SK-N-SH (cell line): ENCODE results near the gene PEX11G. TPM values are rescaled to one million over a fixed set of nuclear protein-coding genes. Genes with fewer than 3 reads are reported as not detected.

Experiments used
- CTCF ChIA-PET: fragments of 300-600, 350-600 bp; formaldehyde crosslinking; extraction: SDS; loops from one replicate; lab custom pipeline; 2021; lab: Yijun Ruan, JAX
- POLR2A ChIA-PET: fragments of 350-600 bp; sonication (Branson Sonifier 250); formaldehyde crosslinking; extraction: SDS; loops from one replicate; lab custom pipeline; 2020; ENCODE audit warnings: antibody characterized with exemption, inconsistent platforms; lab: Yijun Ruan, JAX
- DNase-seq: peaks from one replicate; pipeline ENCODE4 v3.0.0; 2012
- H2AFZ ChIP-seq: fragments of 200-600 bp; sonication (generic); 2 replicates; pipeline ENCODE4 v1.8.1; 2016; ENCODE audit warnings: antibody characterized with exemption, mild to moderate bottlenecking, low read depth
- H3F3A ChIP-seq: fragments of 200-600 bp; sonication (generic); replicated peaks from 2 replicates; pipeline ENCODE3; 2016; ENCODE audit warnings: antibody characterized with exemption, mild to moderate bottlenecking; ENCODE audit not compliant: insufficient read depth
- H3K27ac ChIP-seq, 2 experiments: fragments of 200-500 bp in 1 of 2; fragments of 200-600 bp in 1 of 2; sonication (Bioruptor generic) in 1 of 2; sonication (generic), shearing (Covaris generic) in 1 of 2; 2 replicates each; pipeline versions ENCODE4 v1.5.1 to v1.6.1; 2014 to 2016; ENCODE audit warnings: low read depth in 2 of 2, inconsistent platforms in 1 of 2, low read length in 1 of 2, mild to moderate bottlenecking in 1 of 2, mixed read lengths in 1 of 2
- H3K27me3 ChIP-seq: fragments of 200-600 bp; sonication (generic), shearing (Covaris generic); 2 replicates; pipeline ENCODE4 v1.6.1; 2016; ENCODE audit warnings: mixed run types; ENCODE audit not compliant: insufficient read depth
- H3K36me3 ChIP-seq, 2 experiments: fragments of 200-500 bp in 1 of 2; fragments of 200-600 bp in 1 of 2; sonication (Bioruptor generic) in 1 of 2; sonication (generic) in 1 of 2; replicated peaks in 1 of 2; 2 replicates each; pipeline versions ENCODE3 to v1.5.1; 2014 to 2016; ENCODE audit warnings: low read length in 1 of 2, mild to moderate bottlenecking in 1 of 2; ENCODE audit not compliant: insufficient read depth in 2 of 2, control insufficient read depth in 1 of 2
- H3K4me1 ChIP-seq, 2 experiments: fragments of 200-500 bp in 1 of 2; fragments of 200-600 bp in 1 of 2; sonication (Bioruptor generic) in 1 of 2; sonication (generic), shearing (Covaris generic) in 1 of 2; 2 replicates each; pipeline versions ENCODE4 v1.5.1 to v1.6.1; 2014 to 2016; ENCODE audit warnings: low read depth in 1 of 2, low read length in 1 of 2, mixed run types in 1 of 2; ENCODE audit not compliant: insufficient read depth in 2 of 2, control insufficient read depth in 1 of 2
- H3K4me2 ChIP-seq: fragments of 200-600 bp; sonication (generic), shearing (Covaris generic); 2 replicates; pipeline ENCODE4 v1.6.1; 2017; ENCODE audit warnings: mixed run types
- H3K4me3 ChIP-seq, 2 experiments: fragments of 200-500 bp in 1 of 2; fragments of 200-600 bp in 1 of 2; sonication (Bioruptor generic) in 1 of 2; sonication (generic), shearing (Covaris generic) in 1 of 2; 2 replicates each; pipeline versions ENCODE4 v1.5.1 to v1.8.1; 2014 to 2016; ENCODE audit warnings: low read depth in 2 of 2, inconsistent platforms in 1 of 2, low read length in 1 of 2, mild to moderate bottlenecking in 1 of 2, mixed read lengths in 1 of 2, moderate library complexity in 1 of 2
- H3K79me2 ChIP-seq: fragments of 200-600 bp; sonication (generic); 2 replicates; pipeline ENCODE4 v1.8.1; 2017; ENCODE audit warnings: mild to moderate bottlenecking; ENCODE audit not compliant: insufficient read depth
- H3K9ac ChIP-seq: fragments of 200-600 bp; sonication (generic); 2 replicates; pipeline ENCODE4 v1.6.1; 2017; ENCODE audit warnings: mixed run types
- H3K9me2 ChIP-seq: fragments of 200-600 bp; sonication (generic); 2 replicates; pipeline ENCODE4 v1.6.1; 2017; ENCODE audit warnings: mixed run types
- H3K9me3 ChIP-seq: fragments of 200-600 bp; sonication (generic); 2 replicates; pipeline ENCODE4 v1.6.1; 2017; ENCODE audit warnings: mixed run types, mild to moderate bottlenecking, moderate library complexity
- H4K20me1 ChIP-seq: fragments of 200-600 bp; sonication (generic); 2 replicates; pipeline ENCODE4 v1.6.1; 2017; ENCODE audit warnings: mild to moderate bottlenecking, mixed run types; ENCODE audit not compliant: insufficient read depth
- ELF1 ChIP-seq: IDR thresholded peaks from 2 replicates; pipeline ENCODE4 v1.4.0; 2012
- EP300 ChIP-seq, 2 experiments: IDR thresholded peaks; 2 replicates each; pipeline versions ENCODE4 v1.4.0 to v1.6.1; 2012; ENCODE audit warnings: borderline replicate concordance in 1 of 2, low read depth in 1 of 2, low read length in 1 of 2
- FOXM1 ChIP-seq: IDR thresholded peaks from 2 replicates; pipeline ENCODE4 v1.4.0; 2012; ENCODE audit warnings: low read depth, mild to moderate bottlenecking
- MXI1 ChIP-seq: IDR thresholded peaks from 2 replicates; pipeline ENCODE4 v1.6.1; 2012; ENCODE audit warnings: mild to moderate bottlenecking, low read depth, low read length, improper control_type of control experiment
- RXRA ChIP-seq: IDR thresholded peaks from 2 replicates; pipeline ENCODE4 v1.4.0; 2012; ENCODE audit warnings: low read depth, mild to moderate bottlenecking, borderline replicate concordance
- TCF12 ChIP-seq: IDR thresholded peaks from 2 replicates; pipeline ENCODE4 v1.4.0; 2012
- WGBS: methylation state at CpG from one replicate; pipeline ENCODE4 v1.1.6; 2017; ENCODE audit warnings: low lambda C conversion rate; 5-methylcytosine and 5-hydroxymethylcytosine counted together
- polyA plus RNA-seq, 3 experiments: library from polyadenylated mRNA; depleted of rRNA; stranded (reverse); fragments of >200 nt; gene quantifications; 2 replicates each; pipeline ENCODE4 v1.2.3, GENCODE V29; 2012
- TF ChIP-seq, protein P1 (sequence below): IDR thresholded peaks from 2 replicates; pipeline ENCODE4 v1.6.1; 2012; ENCODE audit warnings: mild to moderate bottlenecking, low read depth, low read length, moderate library complexity
- TF ChIP-seq, protein P2 (sequence below): fragments of 200-600 bp; sonication (generic); IDR thresholded peaks from 2 replicates; pipeline ENCODE4 v1.6.1; 2017; ENCODE audit warnings: antibody characterized with exemption, mild to moderate bottlenecking, moderate library complexity
- TF ChIP-seq, protein P3 (sequence below): IDR thresholded peaks from 2 replicates; pipeline ENCODE4 v1.4.0; 2012; ENCODE audit warnings: low read depth, borderline replicate concordance

PEX11G gene
- polyA plus RNA-seq, 1 of the 3 experiments (the other 2 are of a cell fraction): 6.1 TPM

DNA sequence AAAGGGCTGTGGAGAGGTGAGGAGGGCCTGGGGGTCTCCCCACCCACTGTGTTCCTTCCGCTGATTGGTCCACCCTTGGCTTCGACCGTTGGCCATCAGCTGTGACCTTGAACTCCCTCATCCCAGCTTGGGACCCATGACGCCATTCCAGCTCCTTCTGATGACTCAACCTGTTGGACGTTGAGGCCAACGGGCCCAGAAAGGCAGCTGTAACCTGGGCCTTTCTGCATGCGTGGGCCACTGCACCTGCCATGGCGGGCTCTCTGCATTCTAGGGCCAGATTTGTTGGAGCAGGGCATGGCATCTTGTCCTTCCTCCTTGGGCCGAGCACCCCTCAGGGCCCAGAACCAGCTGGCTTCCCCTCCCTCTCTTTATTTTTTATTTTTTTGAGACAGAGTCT is 30.2 kb downstream of the PEX11G start:
- no peaks in the 10 kb centered on the region for H3K9me3 ChIP-seq
- POLR2A ChIA-PET: no interaction called here
- CTCF ChIA-PET: interaction anchor here (1.8 kb wide), 1 partner anchor 222 kb away, joined by 5 read pairs; the partner anchor contains the start of gene TRAPPC5

DNA sequence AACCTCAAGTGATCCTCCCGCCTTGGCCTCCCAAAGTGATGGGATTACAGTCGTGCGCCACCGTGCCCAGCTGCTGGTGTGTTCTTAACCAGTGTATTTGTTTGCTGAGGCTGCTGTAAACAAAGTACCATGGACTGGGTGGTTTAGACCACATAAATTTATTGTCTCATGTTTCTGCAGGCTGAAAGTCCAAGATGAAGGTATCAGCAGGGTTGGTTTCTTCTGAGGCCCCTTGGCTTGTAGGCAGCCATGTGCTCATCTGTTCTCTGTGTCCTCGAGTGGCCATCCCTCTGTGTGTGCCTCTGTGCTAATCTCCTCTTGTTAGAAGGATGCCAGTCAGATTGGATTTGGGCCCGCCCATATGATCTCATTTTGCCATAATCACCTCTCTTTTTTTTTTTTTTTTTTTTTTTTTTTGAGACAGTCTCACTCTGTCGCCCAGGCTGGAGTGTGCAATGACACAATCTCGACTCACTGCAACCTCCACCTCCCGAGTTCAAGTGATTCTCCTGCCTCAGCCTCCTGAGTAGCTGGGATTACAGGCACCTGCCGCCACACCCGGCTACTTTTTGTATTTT is 31.8 kb downstream of the PEX11G start:
- H3K9ac ChIP-seq: no peak overlapping the region
- no peak for TF ChIP-seq FOXM1
- no peak for TF ChIP-seq EP300 (IDR thresholded peaks at IDR 0.05; ENCODE audit: borderline replicate concordance in 1 of 2, low read depth in 1 of 2, low read length in 1 of 2)
- no peaks in the 10 kb centered on the region for H3K79me2 ChIP-seq
- H3K4me1 ChIP-seq: no peaks in the 10 kb centered on the region
- DNase-seq: no peak
- no peaks in the 10 kb centered on the region for H4K20me1 ChIP-seq
- no peak overlapping the region for H3K27ac ChIP-seq
- H3K9me2 ChIP-seq: no peaks in the 10 kb centered on the region
- no peaks in the 10 kb centered on the region for H3K9me3 ChIP-seq
- ChIA-PET CTCF (no interaction called here), POLR2A (no interaction called here)
- no peak overlapping the region for H3K4me3 ChIP-seq
- peaks cover 22% of the 10 kb centered on the region in 2 experiments for H3K36me3 ChIP-seq
- 94% methylated on average over 10 of the region's 11 CpGs for WGBS
- no peaks in the 10 kb centered on the region for H3K27me3 ChIP-seq
- no peak overlapping the region for H2AFZ ChIP-seq
- no peak overlapping the region for H3K4me2 ChIP-seq
- no peaks in the 10 kb centered on the region for H3F3A ChIP-seq

More for the DNA sequence above, 30.2 kb downstream of the PEX11G start:
- H3K79me2 ChIP-seq: no peaks in the 10 kb centered on the region
- no peaks in the 10 kb centered on the region for H3K4me1 ChIP-seq
- WGBS: 94% methylated on average over 5 of the region's 9 CpGs
- H3K9me2 ChIP-seq: no peaks in the 10 kb centered on the region
- no peak overlapping the region for H3K9ac ChIP-seq
- H3K4me2 ChIP-seq: no peak overlapping the region
- DNase-seq: no peak
- H3K27ac ChIP-seq: no peak overlapping the region
- no peak overlapping the region for H2AFZ ChIP-seq
- no peaks in the 10 kb centered on the region for H3F3A ChIP-seq
- peaks cover 16 to 25% of the 10 kb centered on the region in 2 experiments for H3K36me3 ChIP-seq
- H3K27me3 ChIP-seq: no peaks in the 10 kb centered on the region
- H3K4me3 ChIP-seq: no peak overlapping the region
- H4K20me1 ChIP-seq: no peaks in the 10 kb centered on the region
- TF ChIP-seq, protein P1, sequence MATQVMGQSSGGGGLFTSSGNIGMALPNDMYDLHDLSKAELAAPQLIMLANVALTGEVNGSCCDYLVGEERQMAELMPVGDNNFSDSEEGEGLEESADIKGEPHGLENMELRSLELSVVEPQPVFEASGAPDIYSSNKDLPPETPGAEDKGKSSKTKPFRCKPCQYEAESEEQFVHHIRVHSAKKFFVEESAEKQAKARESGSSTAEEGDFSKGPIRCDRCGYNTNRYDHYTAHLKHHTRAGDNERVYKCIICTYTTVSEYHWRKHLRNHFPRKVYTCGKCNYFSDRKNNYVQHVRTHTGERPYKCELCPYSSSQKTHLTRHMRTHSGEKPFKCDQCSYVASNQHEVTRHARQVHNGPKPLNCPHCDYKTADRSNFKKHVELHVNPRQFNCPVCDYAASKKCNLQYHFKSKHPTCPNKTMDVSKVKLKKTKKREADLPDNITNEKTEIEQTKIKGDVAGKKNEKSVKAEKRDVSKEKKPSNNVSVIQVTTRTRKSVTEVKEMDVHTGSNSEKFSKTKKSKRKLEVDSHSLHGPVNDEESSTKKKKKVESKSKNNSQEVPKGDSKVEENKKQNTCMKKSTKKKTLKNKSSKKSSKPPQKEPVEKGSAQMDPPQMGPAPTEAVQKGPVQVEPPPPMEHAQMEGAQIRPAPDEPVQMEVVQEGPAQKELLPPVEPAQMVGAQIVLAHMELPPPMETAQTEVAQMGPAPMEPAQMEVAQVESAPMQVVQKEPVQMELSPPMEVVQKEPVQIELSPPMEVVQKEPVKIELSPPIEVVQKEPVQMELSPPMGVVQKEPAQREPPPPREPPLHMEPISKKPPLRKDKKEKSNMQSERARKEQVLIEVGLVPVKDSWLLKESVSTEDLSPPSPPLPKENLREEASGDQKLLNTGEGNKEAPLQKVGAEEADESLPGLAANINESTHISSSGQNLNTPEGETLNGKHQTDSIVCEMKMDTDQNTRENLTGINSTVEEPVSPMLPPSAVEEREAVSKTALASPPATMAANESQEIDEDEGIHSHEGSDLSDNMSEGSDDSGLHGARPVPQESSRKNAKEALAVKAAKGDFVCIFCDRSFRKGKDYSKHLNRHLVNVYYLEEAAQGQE: no peak
- TF ChIP-seq TCF12: no peak
- no peak for TF ChIP-seq RXRA

DNA sequence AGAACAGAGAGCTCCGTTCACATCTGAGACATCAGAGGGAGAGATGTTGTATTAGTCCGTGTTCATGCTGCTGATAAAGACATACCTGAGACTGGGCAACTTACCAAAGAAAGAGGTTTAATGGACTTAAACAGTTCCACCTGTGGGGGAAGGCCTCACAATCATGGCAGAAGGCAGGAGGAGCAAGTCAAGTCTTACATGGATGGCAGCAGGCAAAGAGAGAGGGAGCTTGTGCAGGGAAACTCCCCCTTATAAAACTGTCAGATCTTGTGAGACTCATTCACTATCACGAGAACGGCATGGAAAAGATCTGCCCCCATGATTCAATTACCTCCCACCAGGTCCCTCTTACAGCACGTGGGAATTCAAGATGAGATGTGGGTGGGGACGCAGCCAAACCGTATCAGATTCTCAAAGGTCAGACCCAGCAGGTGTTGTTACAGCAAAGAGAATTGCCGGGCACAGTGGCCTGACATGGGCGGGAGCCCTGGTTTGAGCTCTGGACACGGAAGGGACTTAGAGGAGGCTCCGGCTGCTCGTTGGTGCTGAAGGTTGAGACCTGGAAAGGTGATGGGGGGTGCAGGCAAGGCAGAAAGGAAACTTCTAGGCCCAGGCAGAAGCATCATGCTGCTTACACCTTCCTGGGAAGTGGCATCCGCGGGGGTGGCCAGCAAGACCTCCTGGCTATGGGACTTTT is 33.1 kb downstream of the PEX11G start:
- H4K20me1 ChIP-seq: no peaks in the 10 kb centered on the region
- DNase-seq: no peak
- H3K36me3 ChIP-seq: peaks cover 18 to 21% of the 10 kb centered on the region in 2 experiments
- no peak overlapping the region for H2AFZ ChIP-seq
- WGBS: 89% methylated on average over 7 of the region's 14 CpGs
- no peaks in the 10 kb centered on the region for H3K4me1 ChIP-seq
- H3K4me3 ChIP-seq: no peak overlapping the region
- no peak overlapping the region for H3K9ac ChIP-seq
- no peaks in the 10 kb centered on the region for H3K79me2 ChIP-seq
- H3K9me3 ChIP-seq: no peaks in the 10 kb centered on the region
- no peaks in the 10 kb centered on the region for H3K27me3 ChIP-seq
- TF ChIP-seq, protein P2, sequence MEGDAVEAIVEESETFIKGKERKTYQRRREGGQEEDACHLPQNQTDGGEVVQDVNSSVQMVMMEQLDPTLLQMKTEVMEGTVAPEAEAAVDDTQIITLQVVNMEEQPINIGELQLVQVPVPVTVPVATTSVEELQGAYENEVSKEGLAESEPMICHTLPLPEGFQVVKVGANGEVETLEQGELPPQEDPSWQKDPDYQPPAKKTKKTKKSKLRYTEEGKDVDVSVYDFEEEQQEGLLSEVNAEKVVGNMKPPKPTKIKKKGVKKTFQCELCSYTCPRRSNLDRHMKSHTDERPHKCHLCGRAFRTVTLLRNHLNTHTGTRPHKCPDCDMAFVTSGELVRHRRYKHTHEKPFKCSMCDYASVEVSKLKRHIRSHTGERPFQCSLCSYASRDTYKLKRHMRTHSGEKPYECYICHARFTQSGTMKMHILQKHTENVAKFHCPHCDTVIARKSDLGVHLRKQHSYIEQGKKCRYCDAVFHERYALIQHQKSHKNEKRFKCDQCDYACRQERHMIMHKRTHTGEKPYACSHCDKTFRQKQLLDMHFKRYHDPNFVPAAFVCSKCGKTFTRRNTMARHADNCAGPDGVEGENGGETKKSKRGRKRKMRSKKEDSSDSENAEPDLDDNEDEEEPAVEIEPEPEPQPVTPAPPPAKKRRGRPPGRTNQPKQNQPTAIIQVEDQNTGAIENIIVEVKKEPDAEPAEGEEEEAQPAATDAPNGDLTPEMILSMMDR: no peak
- TF ChIP-seq MXI1 (no peak), ELF1 (no peak), RXRA (no peak)
- TF ChIP-seq, protein P3, sequence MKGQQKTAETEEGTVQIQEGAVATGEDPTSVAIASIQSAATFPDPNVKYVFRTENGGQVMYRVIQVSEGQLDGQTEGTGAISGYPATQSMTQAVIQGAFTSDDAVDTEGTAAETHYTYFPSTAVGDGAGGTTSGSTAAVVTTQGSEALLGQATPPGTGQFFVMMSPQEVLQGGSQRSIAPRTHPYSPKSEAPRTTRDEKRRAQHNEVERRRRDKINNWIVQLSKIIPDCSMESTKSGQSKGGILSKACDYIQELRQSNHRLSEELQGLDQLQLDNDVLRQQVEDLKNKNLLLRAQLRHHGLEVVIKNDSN: no peak
- ChIA-PET CTCF (interaction anchor here (1.0 kb wide), 1 partner anchor 9 kb away, joined by 3 read pairs; no protein-coding TSS in a partner anchor), POLR2A (no interaction called here)
- no peak overlapping the region for H3K4me2 ChIP-seq
- H3K9me2 ChIP-seq: no peaks in the 10 kb centered on the region
- no peak overlapping the region for H3K27ac ChIP-seq
- no peaks in the 10 kb centered on the region for H3F3A ChIP-seq
